CD4-positive, CD25-positive, alpha-beta regulatory T cell (primary cell): ENCODE data around the gene SLC35A2. TPM values are rescaled to one million over a fixed set of nuclear protein-coding genes. Genes with fewer than 3 reads are reported as not detected.

Experiments used
- ATAC-seq, 2 donors: fragments of 150-1000 bp; cut with Tn5 transposase; one replicate each; pipeline ENCODE4 v1.10.0; 2021; ENCODE audit warnings: low read depth in 2 of 2, moderate number of reproducible peaks in 2 of 2, moderate library complexity in 1 of 2
- DNase-seq, 3 donors: peaks; one replicate each; pipeline versions ENCODE4 v3.0.0 to v3.0.0-alpha.2; 2012 to 2022; ENCODE audit warnings: mixed read lengths in 1 of 3
- H3K27ac ChIP-seq: one replicate; pipeline ENCODE4 v1.7.0; 2013; ENCODE audit warnings: mild to moderate bottlenecking, low read length; ENCODE audit not compliant: insufficient read depth, poor library complexity, severe bottlenecking
- H3K27me3 ChIP-seq: one replicate; pipeline ENCODE4 v1.7.0; 2013; ENCODE audit warnings: low read length; ENCODE audit not compliant: control insufficient read depth, insufficient read depth
- H3K36me3 ChIP-seq: one replicate; pipeline ENCODE4 v1.7.0; 2013; ENCODE audit warnings: mild to moderate bottlenecking, low read length, moderate library complexity; ENCODE audit not compliant: control insufficient read depth, insufficient read depth
- H3K4me1 ChIP-seq: 2 replicates; pipeline ENCODE4 v1.7.0; 2013; ENCODE audit warnings: mild to moderate bottlenecking, low read length; ENCODE audit not compliant: insufficient read depth, control insufficient read depth, poor library complexity, severe bottlenecking
- H3K4me3 ChIP-seq: one replicate; pipeline ENCODE4 v1.7.0; 2013; ENCODE audit warnings: low read depth, mild to moderate bottlenecking, low read length, moderate library complexity
- H3K9me3 ChIP-seq, 2 experiments: 1 replicate in 1 of 2; 2 replicates in 1 of 2; pipeline ENCODE4 v1.7.0; 2013; ENCODE audit warnings: low read length in 2 of 2, mild to moderate bottlenecking in 1 of 2, moderate library complexity in 1 of 2; ENCODE audit not compliant: control insufficient read depth in 2 of 2
- H3K27ac Mint-ChIP-seq, 3 donors: one replicate each; pipeline ENCODE4 v1.8.0; 2020 to 2022; ENCODE audit warnings: mild to moderate bottlenecking in 3 of 3, mixed read lengths in 3 of 3, moderate library complexity in 2 of 3
- H3K27me3 Mint-ChIP-seq: one replicate; pipeline ENCODE4 v1.8.0; 2022; ENCODE audit warnings: mild to moderate bottlenecking, mixed read lengths
- H3K36me3 Mint-ChIP-seq: one replicate; pipeline ENCODE4 v1.8.0; 2020; ENCODE audit warnings: mixed read lengths
- H3K4me1 Mint-ChIP-seq, 4 donors: one replicate each; pipeline ENCODE4 v1.8.0; 2020 to 2022; ENCODE audit warnings: mixed read lengths in 4 of 4, mild to moderate bottlenecking in 1 of 4
- H3K4me3 Mint-ChIP-seq, 4 donors: one replicate each; pipeline ENCODE4 v1.8.0; 2020 to 2022; ENCODE audit warnings: mild to moderate bottlenecking in 4 of 4, mixed read lengths in 4 of 4, moderate library complexity in 3 of 4
- H3K9me3 Mint-ChIP-seq, 7 donors: one replicate each; pipeline ENCODE4 v1.8.0; 2020 to 2022; ENCODE audit warnings: mixed read lengths in 7 of 7, mild to moderate bottlenecking in 3 of 7, moderate library complexity in 2 of 7
- polyA plus RNA-seq, 4 donors: library from polyadenylated mRNA; unstranded; fragments of 300-500 nt; fragmentation: Illumina TruSeq; gene quantifications; one replicate each; pipeline ENCODE4 v1.2.3, GENCODE V29; 2021
- total RNA-seq: library from RNA; stranded (reverse); gene quantifications from one replicate; pipeline ENCODE4 v1.2.3, GENCODE V29; 2022

Gene SLC35A2
- total and polyA plus RNA-seq, 5 donors from 2014 or later, result 7.4 to 50.0 (median 10.1) TPM

DNA sequence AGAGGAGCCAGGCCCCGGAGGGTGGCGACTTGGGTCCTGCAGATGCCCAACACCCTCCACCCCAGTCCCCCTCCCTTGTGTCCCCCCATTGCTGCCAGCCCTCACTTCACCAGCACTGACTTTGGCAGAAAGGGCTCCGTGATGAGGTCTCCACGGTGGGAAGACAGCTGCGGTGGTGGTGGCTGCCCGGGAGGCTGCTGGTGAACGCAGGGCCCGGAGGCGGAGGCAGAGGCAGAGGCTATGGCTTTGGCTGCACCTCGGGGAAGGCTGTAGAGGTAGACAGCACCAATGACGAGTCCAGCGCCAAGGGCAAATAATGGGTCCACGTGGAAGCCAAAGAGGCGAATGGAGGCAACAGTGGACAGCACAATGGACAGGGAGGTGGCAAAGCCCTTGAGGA is 6.8 kb downstream of the SLC35A2 start:
- Mint-ChIP-seq H3K36me3 (peaks cover 20% of the 10 kb centered on the region), H3K27ac (peak overlapping the region in 1 of 3 donors; percentile 86), H3K4me3 (no peak overlapping the region), H3K27me3 (no peaks in the 10 kb centered on the region), H3K4me1 (peaks cover 0 to 13% (median 3%) of the 10 kb centered on the region in 4 donors), H3K9me3 (peaks cover 0 to 2% (median 0%) of the 10 kb centered on the region in 7 donors)
- no peaks in the 10 kb centered on the region for H3K27me3 ChIP-seq
- no peaks in the 10 kb centered on the region for H3K9me3 ChIP-seq
- H3K4me3 ChIP-seq, result no peak overlapping the region
- H3K36me3 ChIP-seq, result peaks cover 32% of the 10 kb centered on the region
- DNase-seq, result no peak
- ATAC-seq, result no peak
- H3K27ac ChIP-seq, result no peak overlapping the region
- peaks cover 2% of the 10 kb centered on the region for H3K4me1 ChIP-seq

DNA sequence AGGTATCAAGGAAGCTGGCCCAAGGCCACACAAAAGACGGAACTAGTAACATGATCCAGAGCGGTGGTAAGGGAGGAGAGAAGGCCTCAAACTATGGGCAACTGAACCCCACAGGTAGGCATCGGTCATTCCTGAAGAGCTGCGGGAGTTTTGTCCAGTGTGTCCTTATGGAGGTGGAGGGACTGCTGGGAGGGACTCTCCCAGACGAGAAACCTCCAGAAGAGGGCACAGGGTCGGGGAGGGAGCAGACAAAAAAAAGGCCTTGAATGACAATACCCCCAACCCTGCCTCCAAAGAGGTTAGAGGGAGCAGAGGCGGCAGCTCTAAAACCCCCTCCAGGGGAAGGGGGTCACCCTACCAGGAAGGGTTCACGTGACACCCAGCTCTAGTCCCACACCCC is 7.3 kb downstream of the SLC35A2 start:
- DNase-seq (no peak), ATAC-seq (no peak)
- peaks cover 36% of the 10 kb centered on the region for H3K36me3 ChIP-seq
- Mint-ChIP-seq H3K27ac (no peak overlapping the region), H3K4me1 (peaks cover 0 to 16% (median 3%) of the 10 kb centered on the region in 4 donors), H3K9me3 (peaks cover 0 to 2% (median 0%) of the 10 kb centered on the region in 7 donors), H3K4me3 (peak overlapping the region in 1 of 4 donors; percentile 53), H3K27me3 (no peaks in the 10 kb centered on the region), H3K36me3 (peaks cover 20% of the 10 kb centered on the region)
- no peaks in the 10 kb centered on the region for H3K27me3 ChIP-seq
- no peak overlapping the region for H3K4me3 ChIP-seq
- peaks cover 6% of the 10 kb centered on the region for H3K4me1 ChIP-seq
- H3K27ac ChIP-seq, result no peak overlapping the region
- H3K9me3 ChIP-seq, result no peaks in the 10 kb centered on the region

DNA sequence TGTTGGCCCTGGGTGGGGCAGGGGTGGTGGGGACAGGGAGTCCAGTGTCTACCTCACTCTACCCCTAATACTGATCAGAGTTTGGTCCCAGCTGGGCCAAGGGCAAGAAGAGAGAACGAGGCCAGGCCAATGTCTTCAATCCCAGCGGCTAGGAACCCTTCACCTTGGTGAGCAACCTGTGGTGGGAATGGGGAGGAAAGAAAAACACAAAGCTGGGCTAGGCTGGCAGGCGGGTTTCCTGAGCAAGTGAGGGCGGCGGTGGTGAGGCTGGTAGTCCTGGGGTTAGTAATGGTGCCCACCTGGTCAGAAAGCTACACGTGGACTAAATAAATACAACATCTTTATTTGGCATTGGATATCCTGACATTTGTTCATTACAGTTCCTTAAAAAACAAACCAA is 8.2 kb downstream of the SLC35A2 start:
- Mint-ChIP-seq H3K9me3 (peaks cover 0 to 2% (median 0%) of the 10 kb centered on the region in 7 donors), H3K4me3 (peak overlapping the region in 1 of 4 donors; percentile 53), H3K36me3 (peaks cover 15% of the 10 kb centered on the region), H3K27me3 (no peaks in the 10 kb centered on the region), H3K4me1 (peaks cover 0 to 17% (median 3%) of the 10 kb centered on the region in 4 donors), H3K27ac (peak overlapping the region in 1 of 3 donors; percentile 43)
- H3K9me3 ChIP-seq, result no peaks in the 10 kb centered on the region
- H3K36me3 ChIP-seq, result peaks cover 36% of the 10 kb centered on the region
- ATAC-seq, result no peak
- H3K4me3 ChIP-seq, result no peak overlapping the region
- no peak overlapping the region for H3K27ac ChIP-seq
- peaks cover 10% of the 10 kb centered on the region for H3K4me1 ChIP-seq
- no peaks in the 10 kb centered on the region for H3K27me3 ChIP-seq
- no peak for DNase-seq

DNA sequence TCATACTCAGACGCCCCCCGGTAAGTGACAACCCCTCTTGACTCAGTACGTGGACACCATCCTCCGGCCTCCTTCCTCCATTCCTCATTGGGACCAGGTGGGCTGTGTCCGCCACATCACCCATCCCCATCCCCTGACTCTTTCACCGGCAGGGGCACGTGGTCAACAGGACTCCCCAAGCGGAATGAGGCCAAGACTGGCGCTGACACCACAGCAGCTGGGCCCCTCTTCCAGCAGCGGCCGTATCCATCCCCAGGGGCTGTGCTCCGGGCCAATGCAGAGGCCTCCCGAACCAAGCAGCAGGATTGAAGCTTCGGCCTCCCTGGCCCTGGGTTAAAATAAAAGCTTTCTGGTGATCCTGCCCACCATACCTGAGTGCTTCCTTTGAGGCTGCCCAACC is 8.7 kb downstream of the SLC35A2 start:
- Histone ChIP-seq H3K4me3 (no peak overlapping the region), H3K36me3 (peaks cover 36% of the 10 kb centered on the region), H3K27me3 (no peaks in the 10 kb centered on the region), H3K9me3 (no peaks in the 10 kb centered on the region), H3K4me1 (peaks cover 10% of the 10 kb centered on the region), H3K27ac (no peak overlapping the region)
- peak overlapping the region in 2 of 3 donors; percentile 36 to 68 for H3K27ac Mint-ChIP-seq
- H3K9me3 Mint-ChIP-seq, result no peaks in the 10 kb centered on the region
- peaks cover 15% of the 10 kb centered on the region for H3K36me3 Mint-ChIP-seq
- H3K4me1 Mint-ChIP-seq, result peaks cover 0 to 22% (median 3%) of the 10 kb centered on the region in 4 donors
- H3K4me3 Mint-ChIP-seq, result no peak overlapping the region
- no peak for DNase-seq
- ATAC-seq, result no peak
- no peaks in the 10 kb centered on the region for H3K27me3 Mint-ChIP-seq

DNA sequence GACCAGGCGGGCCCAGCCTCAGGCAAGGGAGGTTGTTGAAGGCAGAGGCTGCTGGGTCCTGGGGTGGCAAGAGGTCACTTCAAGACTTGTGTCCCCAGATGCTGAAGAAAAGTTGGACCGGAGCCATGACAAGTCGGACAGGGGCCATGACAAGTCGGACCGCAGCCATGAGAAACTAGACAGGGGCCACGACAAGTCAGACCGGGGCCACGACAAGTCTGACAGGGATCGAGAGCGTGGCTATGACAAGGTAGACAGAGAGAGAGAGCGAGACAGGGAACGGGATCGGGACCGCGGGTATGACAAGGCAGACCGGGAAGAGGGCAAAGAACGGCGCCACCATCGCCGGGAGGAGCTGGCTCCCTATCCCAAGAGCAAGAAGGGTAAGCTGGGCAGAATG is 9.3 kb downstream of the SLC35A2 start:
- no peak overlapping the region for H3K4me3 Mint-ChIP-seq
- H3K36me3 Mint-ChIP-seq, result peaks cover 15% of the 10 kb centered on the region
- peaks cover 10% of the 10 kb centered on the region for H3K4me1 ChIP-seq
- H3K9me3 Mint-ChIP-seq, result no peaks in the 10 kb centered on the region
- no peak overlapping the region for H3K27ac ChIP-seq
- H3K27me3 Mint-ChIP-seq, result no peaks in the 10 kb centered on the region
- no peak overlapping the region for H3K4me3 ChIP-seq
- H3K4me1 Mint-ChIP-seq, result peaks cover 0 to 27% (median 3%) of the 10 kb centered on the region in 4 donors
- H3K36me3 ChIP-seq, result peaks cover 36% of the 10 kb centered on the region
- H3K27me3 ChIP-seq, result no peaks in the 10 kb centered on the region
- H3K9me3 ChIP-seq, result no peaks in the 10 kb centered on the region
- peak overlapping the region in 2 of 3 donors; percentile 26 to 68 for H3K27ac Mint-ChIP-seq
- ATAC-seq (no peak), DNase-seq (no peak)

DNA sequence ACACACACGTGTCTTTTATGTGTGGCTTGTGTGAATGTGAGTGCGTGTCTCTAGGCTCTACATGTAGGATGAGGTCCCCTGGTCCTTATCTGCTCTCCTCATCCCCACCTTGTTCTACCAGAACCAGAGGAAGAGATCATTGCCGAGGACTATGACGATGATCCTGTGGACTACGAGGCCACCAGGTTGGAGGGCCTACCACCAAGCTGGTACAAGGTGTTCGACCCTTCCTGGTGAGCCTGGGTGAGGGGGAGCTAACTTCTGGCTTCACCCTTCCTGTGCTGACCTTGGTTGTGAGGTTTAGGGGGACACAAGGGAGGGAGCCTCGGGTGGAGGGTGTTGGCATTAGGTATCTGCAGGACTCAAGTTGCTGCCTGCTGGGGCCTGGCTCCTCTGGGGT is 10.4 kb downstream of the SLC35A2 start:
- Histone ChIP-seq H3K36me3 (peaks cover 36% of the 10 kb centered on the region), H3K4me3 (no peak overlapping the region), H3K27me3 (no peaks in the 10 kb centered on the region), H3K4me1 (peaks cover 19% of the 10 kb centered on the region), H3K9me3 (no peaks in the 10 kb centered on the region), H3K27ac (no peak overlapping the region)
- Mint-ChIP-seq H3K27me3 (no peaks in the 10 kb centered on the region), H3K4me1 (peaks cover 0 to 37% (median 4%) of the 10 kb centered on the region in 4 donors), H3K4me3 (no peak overlapping the region), H3K36me3 (peaks cover 15% of the 10 kb centered on the region), H3K9me3 (no peaks in the 10 kb centered on the region), H3K27ac (no peak overlapping the region)
- ATAC-seq (no peak), DNase-seq (no peak)

DNA sequence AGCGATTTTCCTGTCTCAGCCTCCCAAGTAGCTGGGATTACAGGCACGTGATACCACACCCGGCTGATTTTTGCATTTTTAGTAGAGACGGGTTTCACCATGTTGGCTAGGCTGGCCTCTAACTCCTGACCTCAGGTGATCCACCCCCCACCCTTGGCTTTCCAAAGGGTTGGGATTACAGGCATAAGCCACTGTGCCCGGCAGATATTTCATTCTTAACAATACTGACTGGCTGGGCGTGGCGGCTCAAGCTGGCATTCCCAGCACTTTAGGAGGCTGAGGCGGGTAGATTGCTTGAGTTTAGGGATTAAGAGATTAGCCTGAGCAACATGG is 12.4 kb downstream of the SLC35A2 start:
- ATAC-seq (no peak), DNase-seq (no peak)
- Histone ChIP-seq H3K4me1 (peaks cover 19% of the 10 kb centered on the region), H3K36me3 (peaks cover 30% of the 10 kb centered on the region), H3K9me3 (no peaks in the 10 kb centered on the region), H3K4me3 (no peak overlapping the region), H3K27ac (peak overlapping the region; percentile 41), H3K27me3 (no peaks in the 10 kb centered on the region)
- H3K36me3 Mint-ChIP-seq, result peaks cover 13% of the 10 kb centered on the region
- H3K27ac Mint-ChIP-seq, result no peak overlapping the region
- H3K27me3 Mint-ChIP-seq, result no peaks in the 10 kb centered on the region
- H3K4me3 Mint-ChIP-seq, result peak overlapping the region in 1 of 4 donors; percentile 48
- H3K4me1 Mint-ChIP-seq, result peaks cover 0 to 47% (median 6%) of the 10 kb centered on the region in 4 donors
- H3K9me3 Mint-ChIP-seq, result no peaks in the 10 kb centered on the region

DNA sequence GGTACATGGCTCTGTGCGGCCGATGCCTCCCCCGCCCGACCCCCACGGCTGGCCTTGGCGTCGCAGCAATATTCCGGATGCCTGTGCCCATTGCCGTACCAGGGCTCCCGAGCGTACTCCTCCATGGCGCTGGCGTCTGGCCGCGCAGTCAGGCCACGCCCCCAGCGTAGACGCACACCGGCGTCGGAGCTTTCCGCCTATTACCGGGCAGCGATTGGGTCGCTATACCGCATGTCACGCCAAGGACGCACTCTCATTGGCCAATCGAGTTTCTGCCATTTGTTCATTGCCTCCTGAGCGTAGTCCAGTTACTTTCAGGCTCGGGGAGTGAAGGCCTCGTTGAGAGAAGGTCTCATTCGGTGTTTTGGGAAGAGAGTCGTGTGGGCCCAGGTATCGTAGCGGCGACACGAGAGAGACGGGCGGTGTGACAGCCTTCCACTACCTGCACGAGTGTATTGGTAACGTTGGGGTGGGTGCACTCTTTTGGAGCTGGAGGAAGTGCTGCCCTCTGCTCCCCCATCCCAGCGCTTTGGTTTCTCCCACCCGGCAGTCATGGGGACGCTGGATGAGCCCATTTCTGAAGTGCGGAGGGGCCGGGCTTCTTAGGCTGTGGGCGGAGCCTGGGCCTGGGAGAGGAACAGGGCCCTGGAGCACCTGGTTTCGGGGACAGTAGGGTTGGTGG is 13.7 kb downstream of the SLC35A2 start, which contains the start of the genes PQBP1 and TIMM17B:
Gene PQBP1, plus strand, starts transcription at position 306 of the 682 bp plus-strand sequence. CDS start 580 bp downstream, outside the sequence.
Gene TIMM17B, minus strand, starts transcription at position 144 of the 682 bp plus-strand sequence. Its CDS starts 19 bp downstream, at position 125.
- Histone ChIP-seq H3K27me3 (no peaks in the 10 kb centered on the region), H3K4me1 (peaks cover 19% of the 10 kb centered on the region), H3K9me3 (no peaks in the 10 kb centered on the region), H3K36me3 (peaks cover 23% of the 10 kb centered on the region), H3K4me3 (peak within 1 kb of the TSS; percentile 78), H3K27ac (peak within 1 kb of the TSS; percentile 96)
- Mint-ChIP-seq H3K9me3 (no peaks in the 10 kb centered on the region), H3K36me3 (peaks cover 7% of the 10 kb centered on the region), H3K27me3 (no peaks in the 10 kb centered on the region), H3K4me3 (peak within 1 kb of the TSS; percentile 84 to 97 (median 94)), H3K4me1 (peaks cover 0 to 42% (median 6%) of the 10 kb centered on the region in 4 donors), H3K27ac (peak within 1 kb of the TSS; percentile 95 to 98 (median 96))
- DNase-seq (peak; percentile 83 to 95 (median 90)), ATAC-seq (peak; percentile 91 to 93)
